Uterus (tissue), 2 donors: Measurements from ENCODE around the gene RAD23A.

ENCODE experiments used
- CTCF ChIP-seq, 4 experiments: fragments of 200-600 bp in 2 of 4; fragments of 450-650 bp in 2 of 4; sonication (generic) in 2 of 4; IDR thresholded peaks; one replicate each; pipeline ENCODE4 v1.5.1; 2016 to 2019; ENCODE audit warnings: antibody characterized with exemption in 4 of 4, mild to moderate bottlenecking in 2 of 4, moderate library complexity in 1 of 4
- POLR2A ChIP-seq, 2 donors: fragments of 450-650 bp; IDR thresholded peaks; one replicate each; pipeline ENCODE4 v1.6.1; 2016; ENCODE audit warnings: antibody characterized with exemption in 2 of 2, mild to moderate bottlenecking in 1 of 2, moderate library complexity in 1 of 2

- peak in 1 of 4 experiments; percentile 8 for TF ChIP-seq CTCF (IDR thresholded peaks at IDR 0.05)
- TF ChIP-seq POLR2A (IDR thresholded peaks at IDR 0.05), result peak in 1 of 2 donors; percentile 51
These were observed 12.2 kb upstream of the RAD23A start, which contains the start of gene FARSA for GRCh38 chr19:12933287-12934072.
